Measurements from ENCODE around the gene RILP.

Gene RILP

GRCh38 chr17:1629504-1630310 is 20.0 kb downstream of the RILP start:
- no peak for DNase-seq (ENCODE audit: low read depth)

DNA sequence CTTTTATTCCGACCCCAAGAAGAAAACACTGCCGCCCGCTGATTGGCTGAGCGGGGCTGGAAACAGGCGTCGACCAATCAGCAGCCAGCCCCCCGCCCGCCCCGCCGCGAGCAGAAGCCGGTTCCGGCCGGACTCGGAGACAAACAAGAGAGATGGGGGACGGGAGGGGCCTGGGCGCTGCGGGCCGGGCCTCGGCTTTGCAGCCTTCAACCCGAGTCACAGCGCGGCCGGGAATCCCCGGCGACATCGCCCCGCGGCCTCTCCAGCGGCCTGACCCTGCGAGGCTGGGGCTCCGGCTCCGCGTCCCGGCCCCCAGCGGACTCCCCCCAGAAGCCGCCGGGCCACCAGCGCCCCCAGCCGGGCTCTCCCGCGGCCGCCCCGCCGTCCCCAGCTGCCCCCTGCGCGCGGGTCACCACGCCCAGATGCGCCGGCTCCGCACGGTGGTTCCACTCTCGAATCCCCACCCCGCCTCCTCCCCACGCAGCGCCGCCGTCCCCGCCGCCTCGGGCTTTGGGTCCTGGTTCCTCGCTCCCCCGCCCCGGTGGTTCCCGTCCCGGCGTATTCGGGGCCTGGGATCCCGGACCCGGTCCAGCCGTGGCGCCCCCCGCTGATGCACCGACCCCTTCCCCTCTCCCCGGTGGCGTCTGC is 20.7 kb downstream of the RILP start:
- DNase-seq (ENCODE audit: low read depth), result peak; percentile 90

- peak; percentile 53 for DNase-seq (ENCODE audit: low read depth)
These were observed 21.4 kb downstream of the RILP start, which contains the start of gene SLC43A2 for GRCh38 chr17:1627982-1628855. SLC43A2 (minus strand) TSS chr17:1628834; CDS start chr17:1627874, 960 bp downstream.

GRCh38 chr17:1627182-1627981 is 22.3 kb downstream of the RILP start:
- no peak for DNase-seq (ENCODE audit: low read depth)

GRCh38 chr17:1626333-1626732 is 23.3 kb downstream of the RILP start:
- no peak for DNase-seq (ENCODE audit: low read depth)

DNA sequence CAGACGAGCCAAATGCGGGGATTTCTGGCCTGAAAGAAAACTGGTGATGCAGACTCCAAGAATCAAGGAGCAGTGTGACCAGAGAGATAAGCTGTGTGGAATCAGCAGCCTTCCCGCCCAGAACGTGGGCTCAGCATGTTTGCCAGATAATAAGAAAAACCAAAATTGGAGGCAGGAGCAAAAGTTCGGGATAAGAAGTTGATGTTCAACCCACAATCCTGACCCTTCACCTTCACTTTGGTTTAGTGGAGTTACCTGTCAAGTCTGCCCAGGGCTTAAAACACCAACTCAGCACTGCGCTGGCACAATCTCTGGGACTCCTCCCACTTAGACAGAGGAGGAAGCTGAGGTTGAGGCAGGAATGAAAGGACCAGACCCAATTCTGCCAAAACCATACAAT is 24.1 kb downstream of the RILP start:
- no peak for DNase-seq (ENCODE audit: low read depth)

DNA sequence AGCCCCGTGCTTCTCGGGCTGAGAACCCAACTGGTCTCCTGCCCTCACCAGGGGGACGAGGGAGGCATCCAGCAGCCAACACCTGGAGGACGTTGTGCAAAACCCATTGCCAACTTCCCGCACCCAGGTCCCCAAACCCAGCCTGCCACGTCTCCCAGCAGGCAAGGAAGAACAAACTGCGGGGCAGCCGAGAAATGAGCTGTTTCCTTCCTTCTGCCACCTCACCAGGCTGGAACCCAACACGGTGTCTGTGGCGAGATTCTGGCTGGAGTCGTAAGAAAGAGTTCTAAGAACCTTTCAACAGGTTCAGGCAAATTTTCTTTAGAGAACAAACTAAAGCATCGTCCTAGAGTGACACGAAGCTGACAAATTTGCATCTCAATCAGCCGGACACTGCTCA is 24.6 kb downstream of the RILP start:
- DNase-seq (ENCODE audit: low read depth), result no peak

DNA sequence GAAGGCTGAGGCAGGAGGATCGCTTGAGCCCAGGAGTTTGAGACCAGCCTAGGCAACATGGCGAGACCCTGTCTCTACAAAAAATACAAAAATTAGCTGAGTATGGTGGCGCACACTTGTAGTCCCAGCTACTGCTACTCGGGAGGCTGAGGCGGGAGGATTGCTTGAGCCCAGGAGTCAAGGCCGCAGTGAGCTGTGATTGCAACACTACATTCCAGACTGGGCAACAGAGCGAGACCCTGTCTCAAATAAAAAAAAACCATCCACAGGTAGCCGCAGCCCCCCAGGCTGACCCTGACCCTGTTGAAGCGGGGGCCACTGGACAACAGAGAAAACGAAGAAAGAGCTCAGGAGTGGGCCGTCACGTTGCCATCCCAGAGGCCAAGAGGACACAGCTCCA is 25.0 kb downstream of the RILP start:
- DNase-seq (ENCODE audit: low read depth), result no peak

DNA sequence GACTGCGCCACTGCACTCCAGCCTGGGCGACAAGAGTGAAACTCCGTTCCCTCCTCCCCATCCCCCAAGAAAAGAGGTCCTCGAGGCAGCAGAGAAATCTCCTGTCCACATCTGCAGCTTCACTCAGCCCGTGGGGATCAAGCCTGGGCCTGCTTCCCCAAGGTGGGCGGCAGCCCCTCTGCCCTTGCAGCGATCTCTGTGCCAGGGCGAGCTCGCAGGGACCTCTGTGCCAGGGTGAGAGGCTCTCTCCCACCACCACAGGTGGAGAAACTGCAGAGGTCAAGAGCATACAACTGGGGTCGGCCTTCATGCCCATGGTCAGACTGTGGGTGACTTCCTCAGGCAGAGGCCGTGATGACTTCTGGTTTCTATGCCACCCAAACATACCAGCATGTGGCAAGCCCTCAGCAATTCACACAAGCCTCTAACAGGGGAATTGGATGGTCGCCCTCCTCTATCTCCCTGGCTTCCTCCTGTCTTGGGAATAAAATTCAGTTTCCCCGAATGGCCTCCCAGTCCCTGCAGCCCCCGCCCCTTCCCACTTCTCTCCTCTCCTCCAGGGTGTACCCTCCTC is 26.5 kb downstream of the RILP start:
- no peak for DNase-seq (ENCODE audit: low read depth)

GRCh38 chr17:1621273-1621954 is 28.3 kb downstream of the RILP start:
- DNase-seq (ENCODE audit: low read depth), result no peak

- DNase-seq (ENCODE audit: low read depth), result no peak
These were observed 29.2 kb downstream of the RILP start for GRCh38 chr17:1620486-1620885.

GRCh38 chr17:1617620-1618174 is 32.0 kb downstream of the RILP start:
- peak; percentile 53 for DNase-seq (ENCODE audit: low read depth)

DNA sequence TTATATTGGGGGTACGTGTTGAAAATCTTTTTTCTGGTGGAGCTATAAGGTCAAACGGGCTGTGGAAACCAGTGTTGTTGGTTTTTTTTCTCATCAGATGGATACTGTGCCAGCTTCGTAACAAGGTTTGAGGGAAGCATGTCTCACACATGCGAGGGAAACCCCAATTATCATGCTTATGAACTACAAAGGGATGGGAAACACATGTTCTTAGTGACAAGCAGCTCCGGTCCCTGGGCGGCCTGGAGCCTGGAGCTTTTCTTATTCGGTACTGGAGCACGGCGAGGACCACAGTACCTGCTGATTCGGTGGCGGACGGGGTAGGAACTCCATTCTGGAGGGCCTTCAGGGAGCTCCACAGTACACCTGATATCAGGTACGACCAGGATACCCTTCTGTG is 33.6 kb downstream of the RILP start:
- DNase-seq (ENCODE audit: low read depth), result no peak

GRCh38 chr17:1612400-1612799 is 37.3 kb downstream of the RILP start:
- DNase-seq (ENCODE audit: low read depth), result no peak

DNA sequence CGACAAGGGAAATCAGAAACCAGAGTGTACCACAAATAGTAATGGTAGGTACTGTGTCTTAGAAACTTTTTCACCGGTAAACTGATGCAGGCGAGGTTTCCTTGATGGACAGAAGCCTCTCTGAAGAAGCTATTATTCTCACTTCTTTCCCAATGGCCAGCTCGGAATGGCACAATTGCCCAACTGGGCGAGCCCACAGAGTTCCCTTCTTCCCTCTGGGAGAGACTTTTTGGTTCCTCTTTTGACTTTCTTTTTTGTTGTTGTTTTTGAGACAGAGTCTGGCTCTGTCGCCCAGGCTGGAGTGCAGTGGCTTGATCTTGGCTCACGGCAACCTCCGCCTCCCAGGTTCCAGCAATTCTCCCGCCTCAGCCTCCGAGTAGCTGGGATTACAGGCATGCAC is 38.0 kb downstream of the RILP start:
- no peak for DNase-seq (ENCODE audit: low read depth)

DNA sequence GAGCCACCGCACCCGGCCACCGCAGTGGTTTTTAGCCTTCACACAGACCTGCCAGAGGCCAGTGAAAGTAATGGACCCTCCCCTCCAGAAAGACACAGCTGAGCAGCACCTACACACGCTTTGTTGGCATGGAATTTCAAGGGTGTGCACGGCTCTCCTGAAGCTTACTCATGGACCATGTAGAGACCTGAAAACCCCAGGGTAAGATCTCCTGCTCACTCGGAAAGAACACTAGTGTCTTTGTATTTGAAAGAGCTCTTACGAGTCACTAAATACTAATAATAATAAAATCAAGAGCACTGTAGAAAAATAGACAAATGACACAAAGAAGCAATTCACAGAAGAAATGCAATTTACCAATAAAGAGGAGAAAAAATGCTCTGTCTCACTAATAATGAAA is 41.0 kb downstream of the RILP start:
- no peak for DNase-seq (ENCODE audit: low read depth)

DNA sequence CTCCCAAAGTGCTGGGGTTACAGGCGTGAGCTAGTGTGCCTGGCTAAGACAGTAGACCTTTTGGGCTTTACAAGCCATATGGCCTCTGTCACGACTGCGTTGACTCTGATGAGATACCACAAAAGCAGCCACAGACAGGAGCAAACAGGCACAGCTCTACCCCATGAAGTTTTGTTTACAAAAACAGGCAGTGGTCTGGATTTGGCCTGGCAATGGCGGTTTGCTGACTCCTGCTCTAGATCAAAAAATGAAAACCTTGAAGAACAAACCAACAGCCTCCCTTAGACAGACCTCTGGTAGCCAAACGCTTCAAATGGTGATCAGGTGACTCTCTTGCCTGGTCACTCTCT is 41.7 kb downstream of the RILP start:
- DNase-seq (ENCODE audit: low read depth), result no peak

GRCh38 chr17:1606352-1606985 is 43.2 kb downstream of the RILP start:
- DNase-seq (ENCODE audit: low read depth), result no peak

- DNase-seq (ENCODE audit: low read depth), result no peak
These were observed 43.9 kb downstream of the RILP start for GRCh38 chr17:1605681-1606351.

Measured in stromal cell of bone marrow (primary cell).